Uterus (tissue), 2 donors: ENCODE data around the gene RFX3.

Source experiments
- CTCF ChIP-seq, 4 experiments: fragments of 200-600 bp in 2 of 4; fragments of 450-650 bp in 2 of 4; sonication (generic) in 2 of 4; IDR thresholded peaks; one replicate each; pipeline ENCODE4 v1.5.1; 2016 to 2019; ENCODE audit warnings: antibody characterized with exemption in 4 of 4, mild to moderate bottlenecking in 2 of 4, moderate library complexity in 1 of 4
- POLR2A ChIP-seq, 2 donors: fragments of 450-650 bp; IDR thresholded peaks; one replicate each; pipeline ENCODE4 v1.6.1; 2016; ENCODE audit warnings: antibody characterized with exemption in 2 of 2, mild to moderate bottlenecking in 1 of 2, moderate library complexity in 1 of 2

DNA sequence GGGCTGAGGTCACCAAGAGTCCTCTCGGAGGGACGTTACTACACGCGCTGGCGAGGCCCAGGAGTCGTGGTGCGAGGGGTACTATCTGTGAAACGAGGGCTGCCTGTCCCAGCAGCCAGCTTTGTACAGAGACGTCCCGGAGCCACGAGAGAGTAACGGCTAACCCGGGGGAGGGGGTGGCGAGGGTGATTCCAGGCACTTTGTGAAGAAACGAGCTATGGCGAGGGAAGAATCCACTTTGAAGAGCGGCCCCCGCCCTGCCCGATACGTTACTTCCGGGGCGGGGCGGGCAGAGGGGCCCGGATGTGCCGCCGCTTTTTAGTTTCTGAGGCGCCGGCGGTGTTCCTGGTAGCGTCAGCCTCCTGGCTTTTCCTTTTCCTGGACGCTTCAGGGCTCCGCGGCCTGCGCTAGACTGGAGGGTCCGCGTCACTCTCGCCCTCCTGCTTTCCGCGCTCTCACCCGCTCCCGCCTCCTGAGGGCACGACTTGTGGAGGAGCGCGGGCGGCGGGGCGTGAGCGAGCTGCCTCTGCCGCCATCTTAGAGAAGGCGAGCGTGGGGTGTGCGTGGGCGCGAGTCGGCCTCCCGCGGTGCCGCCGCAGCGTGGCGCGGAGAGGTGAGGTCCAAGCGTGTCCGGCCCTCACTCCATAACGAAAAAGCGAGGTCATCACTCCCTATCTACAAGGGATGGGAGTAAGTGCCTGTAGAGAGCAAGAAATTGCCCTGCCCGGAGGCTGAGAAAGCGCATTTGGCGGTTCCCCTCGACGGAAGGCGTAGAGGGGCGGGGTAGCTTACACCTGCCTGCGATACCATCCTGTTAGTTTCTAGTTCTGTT lies 580 bp upstream of the RFX3 start:
- TF ChIP-seq CTCF (IDR thresholded peaks at IDR 0.05) (no peak), POLR2A (IDR thresholded peaks at IDR 0.05) (peak; percentile 83 to 95)
